ENCODE data around the gene NELL2.

The NELL2 gene

DNA sequence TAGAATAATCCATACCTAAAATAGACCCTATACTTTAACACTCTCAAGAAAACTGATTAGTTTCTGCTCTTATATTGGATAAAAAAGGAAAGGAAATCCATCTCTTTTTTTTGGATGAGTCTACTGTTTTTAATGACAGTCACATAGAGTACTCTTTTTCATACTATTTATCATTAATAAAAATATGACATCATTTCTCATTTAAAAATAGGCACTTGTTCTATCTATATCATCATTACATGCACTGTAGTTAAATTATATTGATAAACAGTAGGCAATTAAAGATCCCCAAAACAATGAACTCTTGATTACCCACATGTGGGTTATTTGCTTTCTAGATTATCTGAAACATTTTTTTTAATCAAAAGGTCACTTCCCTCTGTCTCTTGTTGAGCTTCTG lies 338.8 kb downstream of the NELL2 start:
- ATAC-seq: no peak
- TF ChIP-seq GLIS3 (CRISPR knock-in tag; IDR thresholded peaks at IDR 0.05) (no peak), OSR1 (CRISPR knock-in tag; IDR thresholded peaks at IDR 0.05) (no peak), ZNF8 (CRISPR knock-in tag; IDR thresholded peaks at IDR 0.05) (no peak), TCF4 (CRISPR knock-in tag; IDR thresholded peaks at IDR 0.05; ENCODE audit: borderline replicate concordance) (no peak), ZFP30 (CRISPR knock-in tag; IDR thresholded peaks at IDR 0.05) (no peak), ESRRG (CRISPR knock-in tag; IDR thresholded peaks at IDR 0.05) (no peak), TOX (CRISPR knock-in tag; IDR thresholded peaks at IDR 0.05; ENCODE audit: borderline replicate concordance) (no peak), ZFP3 (CRISPR knock-in tag; IDR thresholded peaks at IDR 0.05) (no peak), SNAI2 (CRISPR knock-in tag; IDR thresholded peaks at IDR 0.05) (no peak), CSDC2 (CRISPR knock-in tag; IDR thresholded peaks at IDR 0.05) (no peak), BACH2 (CRISPR knock-in tag; IDR thresholded peaks at IDR 0.05; ENCODE audit: borderline replicate concordance) (no peak), ZNF565 (CRISPR knock-in tag; conservative IDR thresholded peaks at IDR 0.05; ENCODE audit: low read depth) (no peak)
- TF ChIP-seq, protein P1, sequence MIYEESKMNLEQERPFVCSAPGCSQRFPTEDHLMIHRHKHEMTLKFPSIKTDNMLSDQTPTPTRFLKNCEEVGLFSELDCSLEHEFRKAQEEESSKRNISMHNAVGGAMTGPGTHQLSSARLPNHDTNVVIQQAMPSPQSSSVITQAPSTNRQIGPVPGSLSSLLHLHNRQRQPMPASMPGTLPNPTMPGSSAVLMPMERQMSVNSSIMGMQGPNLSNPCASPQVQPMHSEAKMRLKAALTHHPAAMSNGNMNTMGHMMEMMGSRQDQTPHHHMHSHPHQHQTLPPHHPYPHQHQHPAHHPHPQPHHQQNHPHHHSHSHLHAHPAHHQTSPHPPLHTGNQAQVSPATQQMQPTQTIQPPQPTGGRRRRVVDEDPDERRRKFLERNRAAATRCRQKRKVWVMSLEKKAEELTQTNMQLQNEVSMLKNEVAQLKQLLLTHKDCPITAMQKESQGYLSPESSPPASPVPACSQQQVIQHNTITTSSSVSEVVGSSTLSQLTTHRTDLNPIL (CRISPR knock-in tag; IDR thresholded peaks at IDR 0.05; ENCODE audit: low read depth): no peak
- TF ChIP-seq, protein P2, sequence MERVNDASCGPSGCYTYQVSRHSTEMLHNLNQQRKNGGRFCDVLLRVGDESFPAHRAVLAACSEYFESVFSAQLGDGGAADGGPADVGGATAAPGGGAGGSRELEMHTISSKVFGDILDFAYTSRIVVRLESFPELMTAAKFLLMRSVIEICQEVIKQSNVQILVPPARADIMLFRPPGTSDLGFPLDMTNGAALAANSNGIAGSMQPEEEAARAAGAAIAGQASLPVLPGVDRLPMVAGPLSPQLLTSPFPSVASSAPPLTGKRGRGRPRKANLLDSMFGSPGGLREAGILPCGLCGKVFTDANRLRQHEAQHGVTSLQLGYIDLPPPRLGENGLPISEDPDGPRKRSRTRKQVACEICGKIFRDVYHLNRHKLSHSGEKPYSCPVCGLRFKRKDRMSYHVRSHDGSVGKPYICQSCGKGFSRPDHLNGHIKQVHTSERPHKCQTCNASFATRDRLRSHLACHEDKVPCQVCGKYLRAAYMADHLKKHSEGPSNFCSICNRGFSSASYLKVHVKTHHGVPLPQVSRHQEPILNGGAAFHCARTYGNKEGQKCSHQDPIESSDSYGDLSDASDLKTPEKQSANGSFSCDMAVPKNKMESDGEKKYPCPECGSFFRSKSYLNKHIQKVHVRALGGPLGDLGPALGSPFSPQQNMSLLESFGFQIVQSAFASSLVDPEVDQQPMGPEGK (CRISPR knock-in tag; IDR thresholded peaks at IDR 0.05; ENCODE audit: borderline replicate concordance): no peak
- TF ChIP-seq, protein P3, sequence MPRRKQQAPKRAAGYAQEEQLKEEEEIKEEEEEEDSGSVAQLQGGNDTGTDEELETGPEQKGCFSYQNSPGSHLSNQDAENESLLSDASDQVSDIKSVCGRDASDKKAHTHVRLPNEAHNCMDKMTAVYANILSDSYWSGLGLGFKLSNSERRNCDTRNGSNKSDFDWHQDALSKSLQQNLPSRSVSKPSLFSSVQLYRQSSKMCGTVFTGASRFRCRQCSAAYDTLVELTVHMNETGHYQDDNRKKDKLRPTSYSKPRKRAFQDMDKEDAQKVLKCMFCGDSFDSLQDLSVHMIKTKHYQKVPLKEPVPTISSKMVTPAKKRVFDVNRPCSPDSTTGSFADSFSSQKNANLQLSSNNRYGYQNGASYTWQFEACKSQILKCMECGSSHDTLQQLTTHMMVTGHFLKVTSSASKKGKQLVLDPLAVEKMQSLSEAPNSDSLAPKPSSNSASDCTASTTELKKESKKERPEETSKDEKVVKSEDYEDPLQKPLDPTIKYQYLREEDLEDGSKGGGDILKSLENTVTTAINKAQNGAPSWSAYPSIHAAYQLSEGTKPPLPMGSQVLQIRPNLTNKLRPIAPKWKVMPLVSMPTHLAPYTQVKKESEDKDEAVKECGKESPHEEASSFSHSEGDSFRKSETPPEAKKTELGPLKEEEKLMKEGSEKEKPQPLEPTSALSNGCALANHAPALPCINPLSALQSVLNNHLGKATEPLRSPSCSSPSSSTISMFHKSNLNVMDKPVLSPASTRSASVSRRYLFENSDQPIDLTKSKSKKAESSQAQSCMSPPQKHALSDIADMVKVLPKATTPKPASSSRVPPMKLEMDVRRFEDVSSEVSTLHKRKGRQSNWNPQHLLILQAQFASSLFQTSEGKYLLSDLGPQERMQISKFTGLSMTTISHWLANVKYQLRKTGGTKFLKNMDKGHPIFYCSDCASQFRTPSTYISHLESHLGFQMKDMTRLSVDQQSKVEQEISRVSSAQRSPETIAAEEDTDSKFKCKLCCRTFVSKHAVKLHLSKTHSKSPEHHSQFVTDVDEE (CRISPR knock-in tag; IDR thresholded peaks at IDR 0.05): no peak

DNA sequence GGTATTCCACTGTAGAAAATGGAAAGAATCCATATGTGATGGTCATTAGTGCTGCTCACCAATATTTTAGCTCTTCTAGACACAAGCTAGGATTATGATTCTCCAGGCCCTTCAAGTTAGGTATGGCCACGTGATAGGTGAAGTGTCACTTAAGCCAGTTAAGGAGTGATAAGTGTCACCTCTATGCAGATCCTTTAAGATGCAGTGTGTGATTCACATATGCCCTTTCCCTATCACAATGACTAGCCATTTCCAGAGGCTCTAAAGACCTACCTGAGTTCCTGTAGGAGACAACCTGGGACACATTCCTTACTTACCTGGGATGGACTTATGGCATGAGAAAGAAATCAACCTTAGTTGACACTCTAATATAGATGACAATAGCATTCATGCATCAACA lies 343.2 kb downstream of the NELL2 start:
- TF ChIP-seq TOX (CRISPR knock-in tag; IDR thresholded peaks at IDR 0.05; ENCODE audit: borderline replicate concordance) (no peak), ISL1 (CRISPR knock-in tag; IDR thresholded peaks at IDR 0.05) (no peak)
- no peak for ATAC-seq

DNA sequence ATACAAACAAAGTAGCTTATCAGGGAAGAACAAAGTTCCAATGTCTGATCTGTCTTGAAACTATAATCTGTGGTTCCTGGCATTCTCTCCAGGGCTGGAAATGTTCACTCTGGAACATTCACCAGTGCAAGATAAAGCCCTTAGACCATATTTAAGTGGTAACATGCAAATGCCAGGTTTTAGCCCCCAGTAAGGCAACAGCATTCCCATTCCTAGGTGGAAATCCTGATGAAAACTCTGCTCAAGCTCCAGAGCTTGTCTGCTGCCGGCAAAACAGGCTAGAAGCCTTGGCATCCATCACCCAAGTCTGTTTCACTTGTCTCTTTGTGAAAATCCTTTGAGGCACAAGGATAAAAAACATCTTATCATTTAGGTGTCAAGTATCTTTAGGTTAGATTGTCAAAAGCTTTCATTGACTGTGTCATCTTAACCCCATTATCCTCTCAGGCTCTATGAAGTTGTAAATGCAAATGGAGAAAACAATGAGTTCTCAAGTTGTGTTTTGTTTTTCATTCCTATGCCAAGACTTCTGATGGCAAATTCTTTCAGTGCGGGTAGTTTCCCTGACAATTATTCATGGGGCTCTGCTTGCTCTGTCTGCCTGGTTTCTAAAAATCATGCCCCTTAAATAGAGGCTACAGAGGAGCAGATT lies 344.7 kb downstream of the NELL2 start:
- ATAC-seq: no peak

More for the DNA sequence above, 344.7 kb downstream of the NELL2 start:
- TF ChIP-seq, protein P1 (CRISPR knock-in tag; IDR thresholded peaks at IDR 0.05; ENCODE audit: low read depth): no peak
- TF ChIP-seq, protein P4, sequence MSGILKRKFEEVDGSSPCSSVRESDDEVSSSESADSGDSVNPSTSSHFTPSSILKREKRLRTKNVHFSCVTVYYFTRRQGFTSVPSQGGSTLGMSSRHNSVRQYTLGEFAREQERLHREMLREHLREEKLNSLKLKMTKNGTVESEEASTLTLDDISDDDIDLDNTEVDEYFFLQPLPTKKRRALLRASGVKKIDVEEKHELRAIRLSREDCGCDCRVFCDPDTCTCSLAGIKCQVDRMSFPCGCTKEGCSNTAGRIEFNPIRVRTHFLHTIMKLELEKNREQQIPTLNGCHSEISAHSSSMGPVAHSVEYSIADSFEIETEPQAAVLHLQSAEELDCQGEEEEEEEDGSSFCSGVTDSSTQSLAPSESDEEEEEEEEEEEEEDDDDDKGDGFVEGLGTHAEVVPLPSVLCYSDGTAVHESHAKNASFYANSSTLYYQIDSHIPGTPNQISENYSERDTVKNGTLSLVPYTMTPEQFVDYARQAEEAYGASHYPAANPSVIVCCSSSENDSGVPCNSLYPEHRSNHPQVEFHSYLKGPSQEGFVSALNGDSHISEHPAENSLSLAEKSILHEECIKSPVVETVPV (CRISPR knock-in tag; IDR thresholded peaks at IDR 0.05): no peak
- TF ChIP-seq ISL1 (CRISPR knock-in tag; IDR thresholded peaks at IDR 0.05) (no peak), ESRRG (CRISPR knock-in tag; IDR thresholded peaks at IDR 0.05) (no peak), ZFP3 (CRISPR knock-in tag; IDR thresholded peaks at IDR 0.05) (no peak), TCF4 (CRISPR knock-in tag; IDR thresholded peaks at IDR 0.05; ENCODE audit: borderline replicate concordance) (no peak)

All from SK-N-SH treated with all-trans-retinoic acid at 6 μM for 48 hours (cell line).